Ovary (tissue), 3 donors: Measurements from ENCODE around the gene SERAC1.

ENCODE experiments used
- CTCF ChIP-seq, 3 donors: fragments of 450-650 bp in 2 of 3; fragments of 200-600 bp in 1 of 3; IDR thresholded peaks; one replicate each; pipeline versions ENCODE4 v1.5.1 to v1.8.0; 2016 to 2022; ENCODE audit warnings: antibody characterized with exemption in 3 of 3, mild to moderate bottlenecking in 1 of 3
- EP300 ChIP-seq: sonication (generic); formaldehyde crosslinking; IDR thresholded peaks from one replicate; pipeline ENCODE4 v1.6.1; 2017; ENCODE audit warnings: antibody characterized with exemption
- POLR2A ChIP-seq: fragments of 450-650 bp; IDR thresholded peaks from one replicate; pipeline ENCODE4 v1.6.1; 2017; ENCODE audit warnings: antibody characterized with exemption, mild to moderate bottlenecking, moderate library complexity
- donor health status: DM: no; HTN: no; CAD: no.

- no peak for TF ChIP-seq CTCF (IDR thresholded peaks at IDR 0.05)
- no peak for TF ChIP-seq POLR2A
- TF ChIP-seq EP300: no peak
These were observed 9.3 kb downstream of the SERAC1 start for GRCh38 chr6:158158748-158159147.
